Loucy (cell line): ENCODE results near the gene RGS2.

ENCODE experiments used
- H2AFZ ChIP-seq: fragments of 200-600 bp; sonication (generic); 2 replicates; pipeline ENCODE4 v1.6.0; 2016; ENCODE audit warnings: antibody characterized with exemption, mild to moderate bottlenecking, low read length, moderate library complexity
- H3F3A ChIP-seq: fragments of 200-600 bp; 2 replicates; pipeline ENCODE4 v1.6.0; 2016; ENCODE audit warnings: antibody characterized with exemption, low read depth, mild to moderate bottlenecking
- H3K27me3 ChIP-seq: fragments of 200-600 bp; sonication (generic); 2 replicates; pipeline ENCODE4 v1.6.1; 2014; ENCODE audit warnings: low read length, mild to moderate bottlenecking; ENCODE audit not compliant: insufficient read depth, poor library complexity, severe bottlenecking
- H3K36me3 ChIP-seq: fragments of 200-600 bp; sonication (generic); 2 replicates; pipeline ENCODE4 v1.6.1; 2016; ENCODE audit warnings: low read length; ENCODE audit not compliant: insufficient read depth
- H3K4me1 ChIP-seq: fragments of 200-600 bp; sonication (generic); 2 replicates; pipeline ENCODE4 v1.5.1; 2014; ENCODE audit warnings: low read length, mild to moderate bottlenecking; ENCODE audit not compliant: insufficient read depth, poor library complexity, severe bottlenecking
- H3K4me2 ChIP-seq: fragments of 200-600 bp; sonication (generic); 2 replicates; pipeline ENCODE4 v1.6.0; 2014; ENCODE audit warnings: antibody characterized with exemption, low read length, low read depth, mild to moderate bottlenecking; ENCODE audit not compliant: poor library complexity, severe bottlenecking
- H3K4me3 ChIP-seq: fragments of 200-600 bp; sonication (generic); 2 replicates; pipeline ENCODE4 v1.5.1; 2014; ENCODE audit warnings: low read length, mild to moderate bottlenecking, mixed read lengths; ENCODE audit not compliant: poor library complexity, severe bottlenecking
- H3K79me2 ChIP-seq: fragments of 200-600 bp; sonication (generic); 2 replicates; pipeline ENCODE4 v1.6.1; 2014; ENCODE audit warnings: low read length; ENCODE audit not compliant: insufficient read depth
- H3K9ac ChIP-seq: fragments of 200-600 bp; sonication (generic); 2 replicates; pipeline ENCODE4 v1.6.0; 2014; ENCODE audit warnings: mild to moderate bottlenecking, low read depth, low read length, moderate library complexity; ENCODE audit not compliant: poor library complexity, severe bottlenecking
- H3K9me2 ChIP-seq: fragments of 200-600 bp; sonication (generic); replicated peaks from 2 replicates; pipeline ENCODE4 v1.6.1; 2016; ENCODE audit warnings: low read depth, low read length, mixed read lengths
- H3K9me3 ChIP-seq: fragments of 200-600 bp; sonication (generic); 2 replicates; pipeline ENCODE4 v1.6.1; 2014; ENCODE audit warnings: mild to moderate bottlenecking, antibody characterized with exemption, low read length, low read depth; ENCODE audit not compliant: insufficient read depth
- H4K20me1 ChIP-seq: fragments of 200-600 bp; sonication (generic); 2 replicates; pipeline ENCODE4 v1.6.0; 2014; ENCODE audit warnings: antibody characterized with exemption, low read length, mild to moderate bottlenecking; ENCODE audit not compliant: insufficient read depth, poor library complexity, severe bottlenecking
- CTCF ChIP-seq: fragments of 200-600 bp; sonication (generic); conservative IDR thresholded peaks from 2 replicates; pipeline ENCODE4 v1.5.1; 2014; ENCODE audit warnings: mild to moderate bottlenecking, antibody characterized with exemption, low read length
- EZH2phosphoT487 ChIP-seq: fragments of 200-600 bp; IDR thresholded peaks from 2 replicates; pipeline ENCODE4 v1.6.1; 2018; ENCODE audit warnings: antibody characterized with exemption, mild to moderate bottlenecking, moderate library complexity, borderline replicate concordance

The RGS2 gene

GRCh38 chr1:192766009-192766625, 42.7 kb upstream of the RGS2 start:
- Histone ChIP-seq H3K4me2 (no peak overlapping the region), H3K27me3 (no peaks in the 10 kb centered on the region), H3K79me2 (no peaks in the 10 kb centered on the region), H3K4me3 (no peak overlapping the region), H3K9me2 (no peaks in the 10 kb centered on the region), H3F3A (no peaks in the 10 kb centered on the region), H3K9ac (no peak overlapping the region), H3K4me1 (no peaks in the 10 kb centered on the region), H3K9me3 (no peaks in the 10 kb centered on the region), H4K20me1 (no peaks in the 10 kb centered on the region), H3K36me3 (no peaks in the 10 kb centered on the region), H2AFZ (no peak overlapping the region)
- TF ChIP-seq CTCF = no peak
- no peak for TF ChIP-seq EZH2phosphoT487

- no peak overlapping the region for H3K4me3 ChIP-seq
- H3K9ac ChIP-seq = no peak overlapping the region
- H3K4me2 ChIP-seq = no peak overlapping the region
- H2AFZ ChIP-seq = no peak overlapping the region
- H3F3A ChIP-seq = no peaks in the 10 kb centered on the region
- no peak for TF ChIP-seq EZH2phosphoT487
- TF ChIP-seq CTCF = peak; percentile 22; the same call in 1 of the 2 replicates
- no peaks in the 10 kb centered on the region for H3K36me3 ChIP-seq
- H3K4me1 ChIP-seq = no peaks in the 10 kb centered on the region
- H4K20me1 ChIP-seq = no peaks in the 10 kb centered on the region
- no peaks in the 10 kb centered on the region for H3K27me3 ChIP-seq
- no peaks in the 10 kb centered on the region for H3K9me2 ChIP-seq
- no peaks in the 10 kb centered on the region for H3K79me2 ChIP-seq
- no peaks in the 10 kb centered on the region for H3K9me3 ChIP-seq
These were observed 42.0 kb upstream of the RGS2 start for GRCh38 chr1:192766876-192767275.

- Histone ChIP-seq H4K20me1 (no peaks in the 10 kb centered on the region), H3K79me2 (no peaks in the 10 kb centered on the region), H2AFZ (no peak overlapping the region), H3K4me3 (no peak overlapping the region), H3K4me2 (no peak overlapping the region), H3K4me1 (no peaks in the 10 kb centered on the region), H3K9ac (no peak overlapping the region), H3K9me3 (no peaks in the 10 kb centered on the region), H3K9me2 (no peaks in the 10 kb centered on the region), H3K27me3 (no peaks in the 10 kb centered on the region), H3F3A (no peaks in the 10 kb centered on the region), H3K36me3 (no peaks in the 10 kb centered on the region)
- TF ChIP-seq CTCF (no peak), EZH2phosphoT487 (no peak)
These were observed 41.0 kb upstream of the RGS2 start for GRCh38 chr1:192767798-192768197.
